Forelimb muscle (tissue), 1 donor: Measurements from ENCODE around the gene MYOM1. TPM values are rescaled to one million over a fixed set of nuclear protein-coding genes. Genes with fewer than 3 reads are reported as not detected.

Source experiments
- DNase-seq: peaks from one replicate; pipeline ENCODE4 v3.0.0-alpha.2; 2013; ENCODE audit warnings: low read depth
- polyA plus RNA-seq: library from polyadenylated mRNA; unstranded; fragments of 120-200 nt; gene quantifications from one replicate; pipeline ENCODE4 v1.2.1, GENCODE V29; 2013; ENCODE audit not compliant: insufficient read length

MYOM1 gene
- polyA plus RNA-seq, 1 donor = 731 TPM

- no peak for DNase-seq
Observed at GRCh38 chr18:3250237-3251107, 30.7 kb upstream of the MYOM1 start.

GRCh38 chr18:3248658-3249359, 29.0 kb upstream of the MYOM1 start:
- no peak for DNase-seq

- no peak for DNase-seq
Observed at GRCh38 chr18:3248062-3248657, 28.4 kb upstream of the MYOM1 start.

DNA sequence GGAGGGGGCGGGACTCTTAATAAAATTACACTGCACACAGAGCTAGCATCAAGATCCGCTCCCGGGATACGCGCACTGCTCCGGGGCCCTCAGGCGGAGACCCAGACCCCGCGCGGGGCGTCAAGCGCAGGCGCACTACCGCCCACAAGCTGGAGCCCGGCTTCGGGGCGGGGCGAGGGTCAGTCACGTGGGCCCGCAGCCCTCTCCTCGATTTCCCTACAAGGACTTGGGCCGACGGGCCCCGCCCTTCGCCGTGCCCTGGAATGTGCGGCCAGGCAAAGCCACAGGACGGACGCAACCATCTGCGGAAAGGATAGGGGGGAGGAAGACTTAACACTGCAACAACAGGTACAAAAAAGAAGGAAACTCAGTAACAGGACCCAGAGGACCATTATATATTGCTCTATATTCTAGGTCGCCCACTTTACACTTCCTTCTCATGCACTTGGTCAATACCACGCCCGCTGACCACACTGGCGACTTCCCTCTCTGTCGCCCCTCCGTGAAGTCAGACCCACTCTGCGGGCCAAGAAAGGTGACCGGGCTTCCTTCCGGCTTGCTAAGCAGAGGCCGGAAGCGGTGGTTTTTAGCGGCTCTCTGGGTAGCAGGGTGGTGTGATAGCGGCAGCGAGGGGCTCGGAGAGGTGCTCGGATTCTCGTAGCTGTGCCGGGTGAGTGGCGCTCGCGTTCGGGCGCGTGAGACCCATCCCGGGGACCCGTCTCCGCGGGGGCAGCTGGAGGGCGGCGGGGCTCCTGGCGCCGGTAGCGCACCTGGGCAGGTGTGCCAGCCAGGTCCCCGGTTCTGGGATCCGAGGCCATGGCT, 27.7 kb upstream of the MYOM1 start, which contains the start of gene MYL12A:
Gene MYL12A, plus strand, starts transcription at position 562 of the 822 bp plus-strand sequence. CDS start 5,447 bp downstream, outside the sequence.
- peak; percentile 95 for DNase-seq

DNA sequence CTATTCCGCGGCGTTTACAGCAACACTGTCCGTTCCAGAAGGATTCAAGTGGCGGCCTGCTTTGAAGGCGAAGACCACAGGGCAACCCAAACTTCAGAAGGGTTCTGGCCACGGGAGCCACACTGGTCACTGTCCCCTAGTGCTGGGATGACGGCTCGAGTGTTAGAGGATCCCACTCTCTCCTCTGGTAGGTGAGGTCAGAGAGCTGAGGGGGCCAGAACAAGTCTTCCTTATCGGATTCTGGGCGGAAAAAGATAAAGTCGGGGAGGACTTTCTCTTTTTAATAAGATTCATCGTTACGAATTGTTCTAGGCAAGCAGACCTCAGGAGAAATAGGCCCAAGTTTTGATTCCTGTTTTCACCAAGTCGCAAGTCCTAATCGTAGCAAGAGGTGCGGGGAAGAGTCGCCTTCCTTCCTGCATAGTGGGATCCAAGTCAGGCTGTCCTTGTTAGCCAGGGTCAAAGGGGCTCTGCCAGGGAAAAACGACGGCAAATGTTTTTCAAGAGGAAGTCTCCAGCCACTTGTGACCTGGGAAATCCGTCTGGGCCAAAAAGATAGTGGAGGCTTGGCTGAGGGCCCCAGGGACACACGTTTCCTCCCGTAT, 27.0 kb upstream of the MYOM1 start:
- DNase-seq = no peak

GRCh38 chr18:3245853-3246634, 26.3 kb upstream of the MYOM1 start:
- DNase-seq = peak; percentile 79

DNA sequence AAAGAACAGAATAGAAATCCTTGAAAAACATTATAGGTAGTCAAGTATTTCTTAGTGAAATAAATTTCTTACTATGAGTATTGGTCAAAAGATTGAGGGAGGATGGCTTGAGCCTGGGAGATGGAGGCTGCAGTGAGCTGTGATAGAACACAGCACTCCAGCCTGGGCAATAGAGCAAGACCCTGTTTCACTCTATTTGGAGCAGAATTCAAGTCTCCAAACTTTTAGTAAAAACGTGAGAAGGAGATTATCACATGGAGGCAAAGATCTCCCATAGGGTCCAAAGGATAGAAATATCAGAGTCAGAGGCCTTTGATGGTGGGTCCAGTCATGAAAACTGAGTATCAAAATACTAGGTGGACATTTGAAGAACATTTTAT, 25.4 kb upstream of the MYOM1 start:
- DNase-seq = no peak

- DNase-seq = no peak
Observed at GRCh38 chr18:3238742-3239141, 19.0 kb upstream of the MYOM1 start.

DNA sequence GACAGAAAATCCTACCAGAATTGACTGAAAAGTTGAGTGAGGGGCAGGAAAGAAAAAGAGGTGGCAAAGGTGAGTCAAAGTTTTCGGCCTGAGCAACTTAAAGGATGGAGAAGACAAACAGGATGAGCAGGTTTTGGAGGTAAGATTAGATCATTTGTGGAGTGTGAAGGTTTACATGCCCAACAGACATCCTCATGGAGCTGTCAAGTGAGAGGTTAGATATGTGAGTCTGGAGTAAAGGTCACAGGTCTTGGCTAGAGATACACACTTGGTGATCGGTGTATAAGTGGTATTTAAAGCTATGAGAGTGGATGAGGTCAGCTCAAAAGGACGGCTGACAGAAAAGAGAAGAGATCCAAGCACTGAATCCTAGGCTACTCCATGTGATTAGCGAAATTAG, 16.7 kb upstream of the MYOM1 start:
- DNase-seq = no peak

DNA sequence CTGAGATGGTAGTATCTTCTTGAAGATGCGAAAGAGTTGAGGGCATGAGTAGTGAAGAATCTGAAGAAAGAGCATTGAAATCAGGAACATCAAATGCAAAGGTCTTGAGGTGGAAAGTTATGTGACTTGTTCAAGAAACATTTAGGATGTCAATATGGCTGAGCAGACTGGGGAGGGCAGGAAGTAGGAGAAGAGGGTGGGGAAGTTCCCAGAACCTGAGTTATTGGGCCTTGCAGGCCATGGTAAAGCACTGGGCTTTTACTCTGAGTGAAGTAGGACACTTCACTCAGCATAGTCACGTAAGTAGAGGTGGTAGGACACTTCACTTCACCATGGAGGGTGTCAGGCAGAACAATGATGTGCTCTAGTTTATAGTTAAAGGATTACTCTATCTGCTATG, 16.1 kb upstream of the MYOM1 start:
- DNase-seq = no peak

GRCh38 chr18:3234457-3234856, 14.7 kb upstream of the MYOM1 start:
- no peak for DNase-seq

GRCh38 chr18:3233433-3234168, 13.8 kb upstream of the MYOM1 start:
- no peak for DNase-seq

- DNase-seq = no peak
Observed at GRCh38 chr18:3233004-3233403, 13.2 kb upstream of the MYOM1 start.

- DNase-seq = no peak
Observed at GRCh38 chr18:3230401-3231334, 10.9 kb upstream of the MYOM1 start.

GRCh38 chr18:3226048-3226447, 6.3 kb upstream of the MYOM1 start:
- DNase-seq = no peak

- DNase-seq = no peak
Observed at GRCh38 chr18:3225588-3225987, 5.8 kb upstream of the MYOM1 start.

DNA sequence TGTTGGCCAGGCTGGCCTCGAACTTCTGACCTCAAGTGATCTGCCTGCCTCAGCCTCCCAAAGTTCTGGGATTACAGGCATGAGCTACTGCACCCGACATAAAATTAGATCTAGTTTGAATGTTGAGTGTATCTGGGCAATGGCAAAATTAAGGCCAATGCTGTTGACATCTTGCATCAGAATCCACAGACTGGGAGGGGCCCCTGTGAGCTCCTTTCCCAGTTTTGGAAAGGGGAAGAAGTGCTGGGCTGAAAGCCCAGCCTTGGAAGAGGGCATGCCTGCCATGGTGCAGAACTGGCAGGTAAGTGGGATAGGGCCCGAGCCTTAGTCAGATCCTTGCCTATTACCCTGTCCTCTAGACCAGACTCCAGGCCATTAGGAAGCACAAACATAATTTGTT, 4.5 kb upstream of the MYOM1 start:
- DNase-seq = no peak

GRCh38 chr18:3223356-3223755, 3.6 kb upstream of the MYOM1 start:
- DNase-seq = no peak

DNA sequence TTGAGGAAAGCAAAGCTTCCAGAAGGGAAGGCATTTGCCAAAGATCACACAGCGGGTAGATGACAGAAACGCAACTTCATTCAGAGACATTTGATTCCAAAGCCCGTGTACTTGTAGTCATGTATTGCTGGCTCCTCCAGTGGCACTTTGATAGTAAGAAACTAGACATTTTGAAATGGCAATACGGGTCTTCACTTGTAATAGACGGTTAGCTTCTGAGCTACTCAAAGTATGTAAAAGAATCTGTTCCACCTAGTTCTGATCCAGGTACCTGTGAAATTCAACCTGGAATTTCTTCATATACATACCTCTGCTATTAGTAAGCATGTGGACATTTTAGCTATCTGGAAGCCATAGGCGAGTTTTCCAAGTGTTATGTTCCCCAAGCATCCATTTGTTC, 1.7 kb upstream of the MYOM1 start:
- DNase-seq = no peak
